OCI-LY3 (cell line): ENCODE data around the gene GRK6.

Experiments
- H2AFZ ChIP-seq: fragments of 200-600, 300-600 bp; shearing (Covaris generic); 2 replicates; pipeline ENCODE4 v1.6.0; 2014; ENCODE audit warnings: antibody characterized with exemption, low read depth, low read length
- H3K27ac ChIP-seq: fragments of 200-600, 300-600 bp; sonication (generic); 2 replicates; pipeline ENCODE4 v1.5.1; 2014; ENCODE audit warnings: mild to moderate bottlenecking, low read length, moderate library complexity, mixed read lengths
- H3K27me3 ChIP-seq: fragments of 200-600, 300-600 bp; sonication (generic); 2 replicates; pipeline ENCODE4 v1.6.1; 2014; ENCODE audit warnings: low read depth, low read length, mixed read lengths
- H3K36me3 ChIP-seq: fragments of 200-600, 300-600 bp; sonication (generic); replicated peaks from 2 replicates; pipeline ENCODE3; 2014; ENCODE audit warnings: low read depth, low read length, mixed read lengths
- H3K4me1 ChIP-seq: fragments of 300-600, 200-600 bp; sonication (generic); 2 replicates; pipeline ENCODE4 v1.6.1; 2014; ENCODE audit warnings: low read length, mixed read lengths
- H3K4me2 ChIP-seq: fragments of 200-600, 300-600 bp; sonication (generic); 2 replicates; pipeline ENCODE4 v1.6.1; 2014; ENCODE audit warnings: low read length, mixed read lengths
- H3K4me3 ChIP-seq: fragments of 300-600, 200-600 bp; sonication (generic); 2 replicates; pipeline ENCODE4 v1.5.1; 2014; ENCODE audit warnings: antibody characterized with exemption, mild to moderate bottlenecking, low read length, moderate library complexity
- H3K79me2 ChIP-seq: fragments of 300-600, 200-600 bp; shearing (Covaris generic); 2 replicates; pipeline ENCODE4 v1.6.1; 2014; ENCODE audit warnings: mild to moderate bottlenecking, low read length, mixed read lengths
- H3K9ac ChIP-seq: fragments of 300-600, 200-600 bp; shearing (Covaris generic); 2 replicates; pipeline ENCODE4 v1.6.0; 2014; ENCODE audit warnings: mild to moderate bottlenecking, low read length, moderate library complexity
- H3K9me3 ChIP-seq: fragments of 200-600, 300-600 bp; shearing (Covaris generic); 2 replicates; pipeline ENCODE4 v1.6.1; 2014; ENCODE audit warnings: low read length, mixed read lengths; ENCODE audit not compliant: insufficient read depth
- H4K20me1 ChIP-seq: fragments of 200-600, 300-600 bp; sonication (generic); 2 replicates; pipeline ENCODE4 v1.6.1; 2016; ENCODE audit warnings: low read length, mixed read lengths; ENCODE audit not compliant: insufficient read depth
- EZH2phosphoT487 ChIP-seq: fragments of 200-600 bp; shearing (Covaris generic); IDR thresholded peaks from 2 replicates; pipeline ENCODE4 v1.6.1; 2018; ENCODE audit warnings: antibody characterized with exemption, mixed run types, low read depth
- TF ChIP-seq, protein P1 (sequence below): fragments of 200-600, 300-600 bp; sonication (generic); IDR thresholded peaks from 2 replicates; pipeline ENCODE4 v1.5.1; 2014; ENCODE audit warnings: antibody characterized with exemption, low read length, low read depth

Gene GRK6

DNA sequence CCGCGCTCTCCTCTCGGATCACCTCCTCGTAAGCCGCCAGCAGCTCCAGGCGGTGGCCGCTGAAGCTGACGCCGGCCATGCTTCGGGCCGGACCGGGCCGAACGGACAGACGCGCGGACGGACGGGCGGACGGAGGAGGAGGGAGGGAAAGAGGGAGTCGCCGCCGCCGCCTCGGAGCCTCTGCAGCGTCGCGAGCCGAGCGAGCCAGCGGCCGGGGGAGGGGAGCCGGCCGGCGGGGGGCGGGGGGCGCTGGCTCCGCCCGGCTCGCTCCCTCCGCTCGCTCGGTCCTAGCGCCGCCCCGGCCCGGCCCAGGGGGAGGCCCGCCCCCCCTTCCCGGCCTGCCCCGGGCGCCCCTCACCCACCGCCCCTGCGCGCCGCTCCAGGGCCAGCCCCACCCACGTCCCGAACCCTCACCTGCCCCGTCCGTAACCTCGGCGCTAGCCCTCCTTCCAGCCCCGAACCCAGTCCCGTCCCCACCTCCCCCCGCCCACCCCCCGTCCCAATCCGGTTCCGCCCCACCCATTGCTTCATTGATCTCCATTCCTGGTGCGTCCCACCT, 47.0 kb downstream of the GRK6 start, which contains the start of gene DBN1:
Gene DBN1, minus strand, starts transcription at position 192 of the 559 bp plus-strand sequence. Its CDS starts 113 bp downstream, at position 79.
- Histone ChIP-seq H2AFZ (no peak within 1 kb of the TSS), H3K4me3 (peak within 1 kb of the TSS; percentile 92), H3K27ac (peak within 1 kb of the TSS; percentile 11; the same call in 1 of the 2 replicates), H3K9ac (peak within 1 kb of the TSS; percentile 75), H3K4me2 (peak within 1 kb of the TSS; percentile 84), H3K79me2 (peaks cover 35% of the 10 kb centered on the region), H3K27me3 (peaks cover 4% of the 10 kb centered on the region; the same call in 1 of the 2 replicates), H3K9me3 (no peaks in the 10 kb centered on the region), H3K36me3 (no peaks in the 10 kb centered on the region), H4K20me1 (peaks cover 33% of the 10 kb centered on the region), H3K4me1 (peaks cover 11% of the 10 kb centered on the region)
- TF ChIP-seq, protein P1, sequence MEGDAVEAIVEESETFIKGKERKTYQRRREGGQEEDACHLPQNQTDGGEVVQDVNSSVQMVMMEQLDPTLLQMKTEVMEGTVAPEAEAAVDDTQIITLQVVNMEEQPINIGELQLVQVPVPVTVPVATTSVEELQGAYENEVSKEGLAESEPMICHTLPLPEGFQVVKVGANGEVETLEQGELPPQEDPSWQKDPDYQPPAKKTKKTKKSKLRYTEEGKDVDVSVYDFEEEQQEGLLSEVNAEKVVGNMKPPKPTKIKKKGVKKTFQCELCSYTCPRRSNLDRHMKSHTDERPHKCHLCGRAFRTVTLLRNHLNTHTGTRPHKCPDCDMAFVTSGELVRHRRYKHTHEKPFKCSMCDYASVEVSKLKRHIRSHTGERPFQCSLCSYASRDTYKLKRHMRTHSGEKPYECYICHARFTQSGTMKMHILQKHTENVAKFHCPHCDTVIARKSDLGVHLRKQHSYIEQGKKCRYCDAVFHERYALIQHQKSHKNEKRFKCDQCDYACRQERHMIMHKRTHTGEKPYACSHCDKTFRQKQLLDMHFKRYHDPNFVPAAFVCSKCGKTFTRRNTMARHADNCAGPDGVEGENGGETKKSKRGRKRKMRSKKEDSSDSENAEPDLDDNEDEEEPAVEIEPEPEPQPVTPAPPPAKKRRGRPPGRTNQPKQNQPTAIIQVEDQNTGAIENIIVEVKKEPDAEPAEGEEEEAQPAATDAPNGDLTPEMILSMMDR = no peak
- no peak for TF ChIP-seq EZH2phosphoT487

DNA sequence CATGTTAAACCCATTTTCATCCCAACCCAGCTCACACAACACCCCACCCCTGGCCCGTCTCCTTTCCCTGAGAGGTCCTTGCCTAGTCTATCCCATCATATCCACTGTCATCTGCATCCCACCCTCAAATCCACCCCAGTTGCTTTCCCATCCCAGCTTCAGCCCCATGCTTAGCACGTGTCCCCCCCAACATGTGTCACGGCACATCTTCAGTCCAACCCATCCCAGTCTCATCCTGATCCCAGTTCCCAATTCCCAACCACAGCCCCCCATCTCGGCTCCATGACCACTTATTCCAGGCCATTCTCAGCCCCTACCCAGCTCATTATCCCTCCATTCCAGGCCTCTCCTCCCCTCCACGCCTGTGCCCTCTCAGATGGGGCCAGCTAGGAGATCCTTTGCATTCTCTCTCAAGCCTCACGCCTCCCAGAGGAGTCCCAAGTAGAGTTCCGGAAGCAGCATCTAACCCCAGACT, 47.6 kb downstream of the GRK6 start:
- H3K36me3 ChIP-seq = no peaks in the 10 kb centered on the region
- peaks cover 35% of the 10 kb centered on the region for H3K79me2 ChIP-seq
- TF ChIP-seq EZH2phosphoT487 = no peak
- TF ChIP-seq, protein P1 = no peak
- H4K20me1 ChIP-seq = peaks cover 29% of the 10 kb centered on the region
- peaks cover 4% of the 10 kb centered on the region; the same call in 1 of the 2 replicates for H3K27me3 ChIP-seq
- peak overlapping the region; percentile 50 for H3K9ac ChIP-seq
- peaks cover 17% of the 10 kb centered on the region for H3K4me1 ChIP-seq
- peak overlapping the region; percentile 66 for H3K4me2 ChIP-seq
- no peak overlapping the region for H3K27ac ChIP-seq
- no peaks in the 10 kb centered on the region for H3K9me3 ChIP-seq
- no peak overlapping the region for H2AFZ ChIP-seq
- H3K4me3 ChIP-seq = peak overlapping the region; percentile 92

DNA sequence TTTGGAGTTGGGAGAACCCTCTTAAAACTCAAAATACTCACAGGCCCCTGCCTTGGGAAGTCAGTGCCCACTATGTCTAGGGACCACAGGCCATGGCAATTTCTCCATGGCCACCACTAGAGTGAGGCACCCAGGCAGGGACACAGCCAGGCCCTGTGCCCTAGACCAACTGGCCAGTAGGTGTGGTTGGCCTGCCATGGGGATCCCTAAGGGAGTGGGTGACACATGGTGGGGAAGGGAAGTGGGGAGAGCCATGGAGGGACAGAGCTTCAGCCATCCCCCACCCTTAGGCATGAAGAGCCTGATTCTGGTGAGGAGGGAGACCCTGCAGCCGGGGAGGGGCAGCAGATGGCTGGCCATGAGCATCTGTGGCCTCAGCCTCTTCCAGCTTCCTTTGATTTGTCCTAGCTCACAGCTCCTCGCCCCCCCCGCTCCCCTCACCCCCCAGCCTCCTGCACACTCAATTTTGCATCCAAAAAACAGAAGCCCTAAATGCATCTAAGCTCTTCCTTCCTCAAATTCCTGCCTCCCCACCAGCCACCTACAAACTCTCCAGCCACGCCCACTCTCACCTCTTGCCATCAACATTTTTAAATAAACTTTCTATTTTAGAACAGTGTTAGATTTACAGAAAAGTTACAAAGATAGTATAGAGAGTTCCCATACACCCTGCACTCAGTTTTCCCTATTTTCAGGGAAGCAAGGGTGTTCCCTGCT, 48.5 kb downstream of the GRK6 start:
- H3K4me3 ChIP-seq = no peak overlapping the region
- no peak overlapping the region for H2AFZ ChIP-seq
- peaks cover 4% of the 10 kb centered on the region; the same call in 1 of the 2 replicates for H3K27me3 ChIP-seq
- H3K9me3 ChIP-seq = no peaks in the 10 kb centered on the region
- no peak overlapping the region for H3K4me2 ChIP-seq
- peaks cover 26% of the 10 kb centered on the region for H3K4me1 ChIP-seq
- no peak overlapping the region for H3K9ac ChIP-seq
- no peak overlapping the region for H3K27ac ChIP-seq
- TF ChIP-seq EZH2phosphoT487 = no peak
- TF ChIP-seq, protein P1 = no peak
- no peaks in the 10 kb centered on the region for H3K36me3 ChIP-seq
- H3K79me2 ChIP-seq = peaks cover 29% of the 10 kb centered on the region
- H4K20me1 ChIP-seq = peaks cover 20% of the 10 kb centered on the region

DNA sequence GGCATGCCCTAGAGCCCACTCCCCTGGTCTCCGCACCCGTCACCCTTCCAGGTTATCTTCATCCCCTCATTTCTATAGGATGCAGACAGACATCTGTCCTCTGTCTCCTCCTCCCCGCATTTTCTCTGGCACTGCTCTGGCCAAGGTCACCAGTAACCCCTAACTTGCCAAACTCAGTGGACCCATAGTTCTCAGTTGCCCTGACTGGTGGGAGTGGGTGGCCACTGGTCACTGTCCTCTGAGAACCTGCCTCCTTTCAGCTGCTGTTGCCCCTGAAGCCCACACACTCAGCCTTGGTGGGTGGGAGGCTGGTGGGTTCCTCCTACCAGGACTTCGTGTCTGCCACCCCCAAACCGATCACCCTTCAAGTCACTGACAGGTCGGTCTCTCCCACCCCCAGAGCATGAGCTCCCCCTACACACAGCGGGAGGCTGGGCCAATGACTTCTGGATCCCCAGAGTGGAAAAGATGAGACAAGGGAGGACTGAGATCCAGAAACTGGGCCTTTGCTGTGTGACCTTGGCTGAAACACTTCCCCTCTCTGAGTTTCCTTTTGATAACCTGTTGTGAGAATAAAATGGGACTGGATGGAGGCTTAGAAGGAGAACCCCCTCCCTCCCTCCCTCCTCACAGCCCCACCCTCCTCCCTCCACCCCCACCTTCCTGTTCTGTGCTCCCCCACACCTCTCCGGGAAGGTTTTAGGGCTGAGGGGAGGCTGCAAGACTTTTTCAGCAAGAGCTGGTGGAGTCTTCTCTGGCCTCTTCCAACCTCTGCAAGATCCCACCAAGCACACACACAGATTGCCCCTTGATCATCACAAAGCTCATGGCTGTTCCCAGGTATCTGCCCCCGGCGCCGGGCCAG, 49.3 kb downstream of the GRK6 start:
- H3K4me2 ChIP-seq = no peak overlapping the region

More for the DNA sequence above, 49.3 kb downstream of the GRK6 start:
- H3K9me3 ChIP-seq = no peaks in the 10 kb centered on the region
- H3K36me3 ChIP-seq = no peaks in the 10 kb centered on the region
- H3K79me2 ChIP-seq = peaks cover 21% of the 10 kb centered on the region
- H3K9ac ChIP-seq = no peak overlapping the region
- H2AFZ ChIP-seq = no peak overlapping the region
- H3K4me1 ChIP-seq = peaks cover 28% of the 10 kb centered on the region
- H3K27me3 ChIP-seq = peaks cover 4% of the 10 kb centered on the region; the same call in 1 of the 2 replicates
- H4K20me1 ChIP-seq = peaks cover 13% of the 10 kb centered on the region; the same call in 1 of the 2 replicates
- H3K4me3 ChIP-seq = no peak overlapping the region
- TF ChIP-seq, protein P1 = no peak
- no peak for TF ChIP-seq EZH2phosphoT487
- H3K27ac ChIP-seq = no peak overlapping the region
